GM10248 (cell line): ENCODE results near the gene RIMBP2.

Experiments
- CTCF ChIA-PET: fragments of 300-600 bp; sonication (Branson Sonifier 250); formaldehyde crosslinking; extraction: SDS; loops from one replicate; lab custom pipeline; 2021; ENCODE audit warnings: antibody characterized with exemption; lab: Yijun Ruan, JAX
- POLR2A ChIA-PET: fragments of 350-650 bp; sonication (Branson Sonifier 250); formaldehyde crosslinking; extraction: SDS; loops from one replicate; lab custom pipeline; 2020; ENCODE audit warnings: antibody characterized with exemption; lab: Yijun Ruan, JAX
- DNase-seq: peaks from one replicate; pipeline ENCODE4 v3.0.0; 2012; ENCODE audit errors: extremely low spot score
- CTCF ChIP-seq: IDR thresholded peaks from 2 replicates; pipeline ENCODE4 v1.5.1; 2012; ENCODE audit warnings: mild to moderate bottlenecking, low read depth; ENCODE audit errors: extremely low read depth, missing control alignments, control extremely low read depth

The RIMBP2 gene

GRCh38 chr12:130644146-130644545 lies 72.0 kb downstream of the RIMBP2 start:
- DNase-seq, result no peak
- no peak for TF ChIP-seq CTCF
- ChIA-PET POLR2A (no interaction called here), CTCF (no interaction called here)

GRCh38 chr12:130642856-130643255 lies 73.2 kb downstream of the RIMBP2 start:
- POLR2A ChIA-PET, result no interaction called here
- DNase-seq, result no peak
- CTCF ChIA-PET, result no interaction called here
- no peak for TF ChIP-seq CTCF

GRCh38 chr12:130641533-130642184 lies 74.4 kb downstream of the RIMBP2 start:
- TF ChIP-seq CTCF, result no peak

GRCh38 chr12:130640901-130641300 lies 75.2 kb downstream of the RIMBP2 start:
- POLR2A ChIA-PET, result no interaction called here
- TF ChIP-seq CTCF, result no peak
- DNase-seq, result no peak
- CTCF ChIA-PET, result no interaction called here

More at GRCh38 chr12:130641533-130642184, 74.4 kb downstream of the RIMBP2 start:
- ChIA-PET POLR2A (no interaction called here), CTCF (no interaction called here)
- no peak for DNase-seq

- ChIA-PET POLR2A (no interaction called here), CTCF (no interaction called here)
- no peak for TF ChIP-seq CTCF
- DNase-seq, result no peak
Measured at GRCh38 chr12:130640496-130640895, 75.6 kb downstream of the RIMBP2 start.

GRCh38 chr12:130639476-130640424 lies 76.3 kb downstream of the RIMBP2 start:
- ChIA-PET CTCF (interaction anchor here (1.0 kb wide), 1 partner anchor 21 kb away, joined by 3 read pairs; no protein-coding TSS in a partner anchor), POLR2A (no interaction called here)
- TF ChIP-seq CTCF, result no peak
- DNase-seq, result no peak
